KMS-11 (cell line): Measurements from ENCODE around the gene TTLL11.

Experiments
- H2AFZ ChIP-seq: fragments of 200-600 bp; sonication (generic); 2 replicates; pipeline ENCODE4 v1.6.1; 2016; ENCODE audit warnings: antibody characterized with exemption, mixed run types, low read depth
- H3K27ac ChIP-seq: fragments of 200-600 bp; sonication (generic); 2 replicates; pipeline ENCODE4 v1.6.1; 2016; ENCODE audit warnings: mild to moderate bottlenecking, mixed run types
- H3K27me3 ChIP-seq: fragments of 200-600 bp; sonication (generic); 2 replicates; pipeline ENCODE4 v1.6.1; 2017; ENCODE audit warnings: mild to moderate bottlenecking, low read depth, mixed run types, moderate library complexity; ENCODE audit not compliant: insufficient read depth
- H3K36me3 ChIP-seq: fragments of 200-600 bp; sonication (generic); 2 replicates; pipeline ENCODE4 v1.6.1; 2017; ENCODE audit warnings: mild to moderate bottlenecking, mixed run types; ENCODE audit not compliant: insufficient read depth
- H3K4me1 ChIP-seq: fragments of 200-600 bp; sonication (generic); 2 replicates; pipeline ENCODE4 v1.6.1; 2016; ENCODE audit warnings: mild to moderate bottlenecking, low read depth, mixed run types; ENCODE audit not compliant: poor library complexity, severe bottlenecking
- H3K4me2 ChIP-seq: fragments of 200-600 bp; sonication (generic); 2 replicates; pipeline ENCODE4 v1.7.0; 2016; ENCODE audit warnings: mild to moderate bottlenecking, mixed run types
- H3K4me3 ChIP-seq: fragments of 200-600 bp; sonication (generic); IDR thresholded peaks from 2 replicates; pipeline ENCODE4 v1.6.1; 2017; ENCODE audit warnings: low read depth, low read length, mixed read lengths; ENCODE audit not compliant: insufficient read depth
- H3K79me2 ChIP-seq: fragments of 200-600 bp; sonication (generic); 2 replicates; pipeline ENCODE4 v1.6.1; 2016; ENCODE audit warnings: low read depth, mixed run types; ENCODE audit not compliant: insufficient read depth
- H3K9ac ChIP-seq: fragments of 200-600 bp; sonication (generic); 2 replicates; pipeline ENCODE4 v1.6.1; 2016; ENCODE audit warnings: mild to moderate bottlenecking, mixed run types
- H4K20me1 ChIP-seq: fragments of 200-600 bp; sonication (generic); 2 replicates; pipeline ENCODE4 v1.6.1; 2016; ENCODE audit warnings: mild to moderate bottlenecking, mixed run types; ENCODE audit not compliant: insufficient read depth
- CTCF ChIP-seq: fragments of 200-600 bp; sonication (generic); conservative IDR thresholded peaks from 2 replicates; pipeline ENCODE4 v1.6.1; 2017; ENCODE audit warnings: low read depth, mild to moderate bottlenecking, antibody characterized with exemption, low read length, moderate library complexity, mixed read lengths

Gene TTLL11

GRCh38 chr9:122036988-122037387 lies 56.1 kb downstream of the TTLL11 start:
- Histone ChIP-seq H3K9ac (no peak overlapping the region), H3K79me2 (no peaks in the 10 kb centered on the region), H3K4me2 (no peak overlapping the region), H3K27ac (no peak overlapping the region), H3K4me1 (no peaks in the 10 kb centered on the region), H2AFZ (no peak overlapping the region), H4K20me1 (no peaks in the 10 kb centered on the region), H3K27me3 (no peaks in the 10 kb centered on the region), H3K36me3 (no peaks in the 10 kb centered on the region), H3K4me3 (no peak overlapping the region)
- TF ChIP-seq CTCF: no peak

- H3K27ac ChIP-seq: no peak overlapping the region
Measured at GRCh38 chr9:122036408-122036807, 56.7 kb downstream of the TTLL11 start.

GRCh38 chr9:122033775-122034373 lies 59.2 kb downstream of the TTLL11 start:
- Histone ChIP-seq H3K4me2 (no peak overlapping the region), H3K27me3 (no peaks in the 10 kb centered on the region), H3K36me3 (no peaks in the 10 kb centered on the region), H3K9ac (no peak overlapping the region), H2AFZ (no peak overlapping the region), H3K4me1 (no peaks in the 10 kb centered on the region), H4K20me1 (no peaks in the 10 kb centered on the region), H3K4me3 (no peak overlapping the region), H3K79me2 (no peaks in the 10 kb centered on the region), H3K27ac (no peak overlapping the region)
- TF ChIP-seq CTCF: no peak

More at GRCh38 chr9:122036408-122036807, 56.7 kb downstream of the TTLL11 start:
- Histone ChIP-seq H3K9ac (no peak overlapping the region), H3K4me3 (no peak overlapping the region), H3K36me3 (no peaks in the 10 kb centered on the region), H2AFZ (no peak overlapping the region), H4K20me1 (no peaks in the 10 kb centered on the region), H3K4me1 (no peaks in the 10 kb centered on the region), H3K27me3 (no peaks in the 10 kb centered on the region), H3K4me2 (no peak overlapping the region), H3K79me2 (no peaks in the 10 kb centered on the region)
- TF ChIP-seq CTCF: no peak

- Histone ChIP-seq H3K79me2 (no peaks in the 10 kb centered on the region), H4K20me1 (no peaks in the 10 kb centered on the region), H3K4me1 (no peaks in the 10 kb centered on the region), H2AFZ (no peak overlapping the region), H3K4me3 (no peak overlapping the region), H3K27ac (no peak overlapping the region), H3K36me3 (no peaks in the 10 kb centered on the region), H3K4me2 (no peak overlapping the region), H3K27me3 (no peaks in the 10 kb centered on the region), H3K9ac (no peak overlapping the region)
- TF ChIP-seq CTCF: no peak
Measured at GRCh38 chr9:122032346-122032745, 60.8 kb downstream of the TTLL11 start.
